NCI-H146 treated with DMSO at 0.1 percent for 48 hours (cell line): ENCODE measurements around the gene IGSF23.
"Not testable (repeated sequence)": the region's sequence is repeated elsewhere in the genome, so short reads cannot be mapped to it uniquely, and the experiment has no call there.

ENCODE experiments used
- DNase-seq: peaks from one replicate; lab custom pipeline; 2025; ENCODE audit not compliant: unreplicated experiment; lab: John Stamatoyannopoulos, UW

IGSF23 gene

GRCh38 chr19:44587963-44588770, 25.2 kb upstream of the IGSF23 start:
- DNase-seq: peak; percentile 11

- DNase-seq: no peak
These were observed 24.6 kb upstream of the IGSF23 start for GRCh38 chr19:44588771-44589112.

GRCh38 chr19:44590245-44591059, 22.9 kb upstream of the IGSF23 start:
- DNase-seq: no peak

- DNase-seq: not testable (repeated sequence)
These were observed 21.9 kb upstream of the IGSF23 start for GRCh38 chr19:44591340-44591993.

GRCh38 chr19:44592451-44592890, 20.9 kb upstream of the IGSF23 start:
- no peak for DNase-seq

- DNase-seq: no peak
These were observed 20.1 kb upstream of the IGSF23 start for GRCh38 chr19:44593294-44593693.

- DNase-seq: not testable (repeated sequence)
These were observed 19.5 kb upstream of the IGSF23 start for GRCh38 chr19:44593866-44594266.

GRCh38 chr19:44596428-44597130, 16.8 kb upstream of the IGSF23 start:
- DNase-seq: no peak

GRCh38 chr19:44597131-44597491, 16.3 kb upstream of the IGSF23 start:
- no peak for DNase-seq

GRCh38 chr19:44598355-44598754, 15.0 kb upstream of the IGSF23 start:
- DNase-seq: no peak

GRCh38 chr19:44598880-44599279, 14.5 kb upstream of the IGSF23 start:
- peak; percentile 16 for DNase-seq

GRCh38 chr19:44600466-44600865, 12.9 kb upstream of the IGSF23 start:
- no peak for DNase-seq

- DNase-seq: peak; percentile 99
These were observed 11.3 kb upstream of the IGSF23 start for GRCh38 chr19:44602081-44602480.

- DNase-seq: no peak
These were observed 10.0 kb upstream of the IGSF23 start for GRCh38 chr19:44603201-44603945.

- DNase-seq: peak; percentile 77
These were observed 9.1 kb upstream of the IGSF23 start for GRCh38 chr19:44604241-44604640.

GRCh38 chr19:44605547-44605946, 7.8 kb upstream of the IGSF23 start:
- no peak for DNase-seq

- DNase-seq: no peak
These were observed 6.3 kb upstream of the IGSF23 start for GRCh38 chr19:44607049-44607448.

- DNase-seq: no peak
These were observed 5.4 kb upstream of the IGSF23 start for GRCh38 chr19:44607917-44608316.

GRCh38 chr19:44608391-44608821, 5.0 kb upstream of the IGSF23 start:
- DNase-seq: peak; percentile 42

- DNase-seq: no peak
These were observed 4.1 kb upstream of the IGSF23 start for GRCh38 chr19:44609219-44609618.
